DOHH2 (cell line): ENCODE measurements around the gene SBK1.

Experiments used
- CTCF ChIP-seq: fragments of 200-600 bp; sonication (generic); IDR thresholded peaks from one replicate; pipeline ENCODE4 v1.5.1; 2014; ENCODE audit warnings: antibody characterized with exemption, mild to moderate bottlenecking, low read depth, low read length; ENCODE audit not compliant: poor library complexity, severe bottlenecking
- EZH2phosphoT487 ChIP-seq: fragments of 200-600 bp; sonication (generic); IDR thresholded peaks from 2 replicates; pipeline ENCODE4 v1.6.1; 2017; ENCODE audit warnings: borderline replicate concordance, mild to moderate bottlenecking, antibody characterized with exemption, low read length, moderate library complexity, mixed read lengths

GRCh38 chr16:28283798-28284577 is 8.3 kb upstream of the SBK1 start:
- TF ChIP-seq CTCF, result no peak
- no peak for TF ChIP-seq EZH2phosphoT487
